Mesenchymal stem cell (in vitro differentiated cells and primary cell): ENCODE results near the gene PPP1R36.

Experiments used
- DNase-seq: peaks from one replicate; pipeline ENCODE4 v3.0.0-alpha.2; 2013
- H2AFZ ChIP-seq: one replicate; pipeline ENCODE4 v1.6.1; 2013; ENCODE audit warnings: low read depth, mild to moderate bottlenecking, control low read depth, inconsistent platforms, low read length, moderate library complexity
- H2AK5ac ChIP-seq: 2 replicates; pipeline ENCODE4 v1.6.1; 2013; ENCODE audit warnings: low read length, moderate library complexity, mild to moderate bottlenecking, inconsistent platforms; ENCODE audit not compliant: severe bottlenecking
- H2BK120ac ChIP-seq: one replicate; pipeline ENCODE4 v1.6.1; 2013; ENCODE audit warnings: low read depth, mild to moderate bottlenecking, inconsistent platforms, low read length, moderate library complexity
- H2BK12ac ChIP-seq, 2 experiments: one replicate each; pipeline ENCODE4 v1.6.1; 2013; ENCODE audit warnings: inconsistent platforms in 2 of 2, low read length in 2 of 2, mild to moderate bottlenecking in 2 of 2, moderate library complexity in 2 of 2, control low read depth in 1 of 2
- H2BK15ac ChIP-seq: one replicate; pipeline ENCODE4 v1.6.1; 2013; ENCODE audit warnings: mild to moderate bottlenecking, low read depth, inconsistent platforms; ENCODE audit not compliant: poor library complexity, severe bottlenecking
- H2BK5ac ChIP-seq: 2 replicates; pipeline ENCODE4 v1.6.1; 2013; ENCODE audit warnings: low read depth, mild to moderate bottlenecking, low read length, control low read depth, inconsistent platforms; ENCODE audit not compliant: poor library complexity, severe bottlenecking
- H3K14ac ChIP-seq, 2 experiments: one replicate each; pipeline ENCODE4 v1.6.1; 2013; ENCODE audit warnings: inconsistent platforms in 2 of 2, low read length in 2 of 2, control low read depth in 1 of 2, mild to moderate bottlenecking in 1 of 2, moderate library complexity in 1 of 2
- H3K18ac ChIP-seq, 2 experiments: one replicate each; pipeline ENCODE4 v1.6.1; 2013; ENCODE audit warnings: inconsistent platforms in 2 of 2, low read length in 2 of 2, control low read depth in 1 of 2, low read depth in 1 of 2, mild to moderate bottlenecking in 1 of 2
- H3K23ac ChIP-seq, 2 experiments: one replicate each; pipeline ENCODE4 v1.6.1; 2013; ENCODE audit warnings: inconsistent platforms in 2 of 2, low read length in 2 of 2, mild to moderate bottlenecking in 2 of 2, moderate library complexity in 2 of 2, control low read depth in 1 of 2
- H3K27ac ChIP-seq: 2 replicates; pipeline ENCODE4 v1.5.1; 2013; ENCODE audit warnings: mild to moderate bottlenecking, moderate library complexity, low read length, control low read depth, inconsistent platforms; ENCODE audit not compliant: poor library complexity, severe bottlenecking
- H3K27me3 ChIP-seq, 2 experiments: 2 replicates each; pipeline versions ENCODE4 v1.6.1 to v1.7.0; 2013; ENCODE audit warnings: low read length in 2 of 2, mild to moderate bottlenecking in 2 of 2, moderate library complexity in 2 of 2, control low read depth in 1 of 2, inconsistent platforms in 1 of 2; ENCODE audit not compliant: control insufficient read depth in 1 of 2, insufficient read depth in 1 of 2
- H3K36me3 ChIP-seq, 2 experiments: 2 replicates each; pipeline versions ENCODE4 v1.6.1 to v1.7.0; 2013; ENCODE audit warnings: low read length in 2 of 2, control low read depth in 1 of 2, inconsistent platforms in 1 of 2, low read depth in 1 of 2, mild to moderate bottlenecking in 1 of 2; ENCODE audit not compliant: insufficient read depth in 2 of 2, control insufficient read depth in 1 of 2
- H3K4ac ChIP-seq, 2 experiments: one replicate each; pipeline ENCODE4 v1.6.1; 2013; ENCODE audit warnings: inconsistent platforms in 2 of 2, low read length in 2 of 2, mild to moderate bottlenecking in 2 of 2, moderate library complexity in 2 of 2, control low read depth in 1 of 2, low read depth in 1 of 2
- H3K4me1 ChIP-seq: 2 replicates; pipeline ENCODE4 v1.6.1; 2013; ENCODE audit warnings: low read depth, low read length, control low read depth; ENCODE audit not compliant: control insufficient read depth, insufficient read depth
- H3K4me2 ChIP-seq: 2 replicates; pipeline ENCODE4 v1.6.1; 2013; ENCODE audit warnings: low read length, mild to moderate bottlenecking, inconsistent platforms; ENCODE audit not compliant: poor library complexity, severe bottlenecking
- H3K4me3 ChIP-seq, 2 experiments: 2 replicates each; pipeline versions ENCODE4 v1.5.1 to v1.7.0; 2013; ENCODE audit warnings: low read length in 2 of 2, mild to moderate bottlenecking in 2 of 2, control low read depth in 1 of 2, low read depth in 1 of 2; ENCODE audit not compliant: insufficient read depth in 1 of 2
- H3K79me1 ChIP-seq: replicated peaks from 2 replicates; pipeline ENCODE4 v1.6.1; 2013; ENCODE audit warnings: mild to moderate bottlenecking, control low read depth, low read length, inconsistent platforms; ENCODE audit not compliant: poor library complexity, severe bottlenecking
- H3K9ac ChIP-seq: 2 replicates; pipeline ENCODE4 v1.7.0; 2013; ENCODE audit warnings: mild to moderate bottlenecking, low read length, moderate library complexity
- H3K9me3 ChIP-seq: 2 replicates; pipeline ENCODE4 v1.7.0; 2013; ENCODE audit warnings: mild to moderate bottlenecking, low read length; ENCODE audit not compliant: control insufficient read depth
- H4K8ac ChIP-seq: one replicate; pipeline ENCODE4 v1.6.1; 2013; ENCODE audit warnings: inconsistent platforms, mild to moderate bottlenecking, low read length, moderate library complexity
- H4K91ac ChIP-seq: one replicate; pipeline ENCODE4 v1.6.1; 2013; ENCODE audit warnings: mild to moderate bottlenecking, low read length, inconsistent platforms
- WGBS: methylation state at CpG from one replicate; pipeline ENCODE4 v1.1.7; 2013; ENCODE audit warnings: mixed read lengths; 5-methylcytosine and 5-hydroxymethylcytosine counted together

Gene PPP1R36

GRCh38 chr14:64504310-64504896, 45.4 kb upstream of the PPP1R36 start, which contains the start of gene ZBTB1:
ZBTB1 (plus strand) TSS chr14:64504770; CDS start chr14:64521505, 16,735 bp downstream.
- Histone ChIP-seq H4K91ac (peak within 1 kb of the TSS; percentile 100), H3K18ac (peak within 1 kb of the TSS; percentile 99 to 100), H2AFZ (peak within 1 kb of the TSS; percentile 56), H2BK15ac (peak within 1 kb of the TSS; percentile 99), H3K14ac (peak within 1 kb of the TSS; percentile 63 to 99), H2BK120ac (peak within 1 kb of the TSS; percentile 100), H3K79me1 (no peaks in the 10 kb centered on the region), H3K9ac (peak within 1 kb of the TSS; percentile 97), H3K36me3 (no peaks in the 10 kb centered on the region), H3K27me3 (no peaks in the 10 kb centered on the region), H3K23ac (peak within 1 kb of the TSS; percentile 70 to 97), H3K27ac (peak within 1 kb of the TSS; percentile 100), H2AK5ac (peak within 1 kb of the TSS; percentile 91), H3K4me1 (peaks cover 14% of the 10 kb centered on the region), H3K4me3 (peak within 1 kb of the TSS; percentile 93), H3K4ac (peak within 1 kb of the TSS; percentile 99), H2BK5ac (peak within 1 kb of the TSS; percentile 100), H2BK12ac (peak within 1 kb of the TSS; percentile 81 to 89), H3K4me2 (peak within 1 kb of the TSS; percentile 96), H4K8ac (peak within 1 kb of the TSS; percentile 100), H3K9me3 (no peaks in the 10 kb centered on the region)
- DNase-seq = peak; percentile 95
- WGBS = 0% methylated on average over 57 of the region's 63 CpGs

GRCh38 chr14:64504897-64505794, 44.6 kb upstream of the PPP1R36 start:
- peak overlapping the region; percentile 100 for H4K8ac ChIP-seq
- peak overlapping the region; percentile 99 to 100 for H3K18ac ChIP-seq
- H3K27ac ChIP-seq = peak overlapping the region; percentile 98
- peak overlapping the region; percentile 76 for H2AK5ac ChIP-seq
- H3K4ac ChIP-seq = peak overlapping the region; percentile 99
- peak overlapping the region; percentile 79 to 81 for H2BK12ac ChIP-seq
- peak overlapping the region; percentile 52 to 97 for H3K23ac ChIP-seq
- no peaks in the 10 kb centered on the region for H3K79me1 ChIP-seq
- peak overlapping the region; percentile 56 for H2AFZ ChIP-seq
- no peaks in the 10 kb centered on the region for H3K9me3 ChIP-seq
- peak overlapping the region; percentile 93 for H3K4me3 ChIP-seq
- peak; percentile 87 for DNase-seq
- peak overlapping the region; percentile 100 for H2BK5ac ChIP-seq
- peak overlapping the region; percentile 100 for H2BK120ac ChIP-seq
- no peaks in the 10 kb centered on the region for H3K27me3 ChIP-seq
- H3K9ac ChIP-seq = peak overlapping the region; percentile 97
- H3K4me2 ChIP-seq = peak overlapping the region; percentile 96
- WGBS = under 1% methylated on average over 55 of the region's 68 CpGs
- H3K4me1 ChIP-seq = peaks cover 14% of the 10 kb centered on the region
- no peaks in the 10 kb centered on the region for H3K36me3 ChIP-seq
- peak overlapping the region; percentile 41 to 98 for H3K14ac ChIP-seq
- peak overlapping the region; percentile 95 for H4K91ac ChIP-seq
- H2BK15ac ChIP-seq = peak overlapping the region; percentile 98

GRCh38 chr14:64506721-64507120, 43.0 kb upstream of the PPP1R36 start:
- Histone ChIP-seq H3K27me3 (no peaks in the 10 kb centered on the region), H3K9ac (peak overlapping the region; percentile 97), H3K36me3 (peaks cover 0 to 4% of the 10 kb centered on the region in 2 experiments), H3K18ac (no peak overlapping the region), H4K91ac (no peak overlapping the region), H3K14ac (no peak overlapping the region), H2AFZ (no peak overlapping the region), H2BK5ac (no peak overlapping the region), H2AK5ac (no peak overlapping the region), H3K4me2 (peak overlapping the region; percentile 67), H2BK12ac (no peak overlapping the region), H4K8ac (no peak overlapping the region), H3K4ac (no peak overlapping the region), H3K4me3 (peak overlapping the region in 1 of 2 experiments; percentile 68), H2BK15ac (no peak overlapping the region), H3K79me1 (peaks cover 1% of the 10 kb centered on the region), H3K23ac (no peak overlapping the region), H3K27ac (peak overlapping the region; percentile 50), H3K9me3 (no peaks in the 10 kb centered on the region), H3K4me1 (peaks cover 11% of the 10 kb centered on the region), H2BK120ac (no peak overlapping the region)
- DNase-seq = peak; percentile 37
- WGBS = 79% methylated on average over 2 of the region's 3 CpGs
